ELF-1 (cell line): ENCODE data around the gene RGS14.

Experiments used
- DNase-seq: peaks from one replicate; pipeline ENCODE4 v3.0.0-alpha.2; 2016; ENCODE audit warnings: low read depth, low spot score

The RGS14 gene

GRCh38 chr5:177357459-177358351, at the start of gene RGS14:
RGS14 (plus strand) TSS chr5:177357924; CDS start chr5:177358025, 101 bp downstream.
- no peak for DNase-seq

GRCh38 chr5:177308740-177309139, 49.0 kb upstream of the RGS14 start:
- no peak for DNase-seq

- peak; percentile 97 for DNase-seq
Measured at GRCh38 chr5:177309351-177310191, 48.2 kb upstream of the RGS14 start.

- no peak for DNase-seq
Measured at GRCh38 chr5:177310332-177310731, 47.4 kb upstream of the RGS14 start.

- DNase-seq: peak; percentile 39
Measured at GRCh38 chr5:177310757-177311391, 46.9 kb upstream of the RGS14 start.

GRCh38 chr5:177311392-177311722, 46.4 kb upstream of the RGS14 start:
- DNase-seq: no peak

GRCh38 chr5:177311723-177312648, 45.7 kb upstream of the RGS14 start, which contains the start of gene MXD3:
MXD3 (minus strand) TSS chr5:177311898; CDS start chr5:177311830, 68 bp downstream.
- DNase-seq: peak; percentile 99

- peak; percentile 82 for DNase-seq
Measured at GRCh38 chr5:177312649-177313181, 45.0 kb upstream of the RGS14 start.

- no peak for DNase-seq
Measured at GRCh38 chr5:177313561-177314259, 44.0 kb upstream of the RGS14 start.

- no peak for DNase-seq
Measured at GRCh38 chr5:177314376-177315342, 43.1 kb upstream of the RGS14 start.

- no peak for DNase-seq
Measured at GRCh38 chr5:177315411-177315810, 42.3 kb upstream of the RGS14 start.

- DNase-seq: no peak
Measured at GRCh38 chr5:177316005-177316404, 41.7 kb upstream of the RGS14 start.

- peak; percentile 78 for DNase-seq
Measured at GRCh38 chr5:177317959-177318377, 39.8 kb upstream of the RGS14 start.

GRCh38 chr5:177319913-177320588, 37.7 kb upstream of the RGS14 start:
- DNase-seq: no peak

GRCh38 chr5:177320879-177321278, 36.8 kb upstream of the RGS14 start:
- DNase-seq: no peak

- DNase-seq: no peak
Measured at GRCh38 chr5:177325868-177326381, 31.8 kb upstream of the RGS14 start.

- DNase-seq: no peak
Measured at GRCh38 chr5:177327539-177328522, 29.9 kb upstream of the RGS14 start.
